Activated CD8-positive, alpha-beta T cell treated with anti-CD3 and anti-CD28 coated beads for 36 hours (primary cell): ENCODE data around the gene SOX13. TPM values are rescaled to one million over a fixed set of nuclear protein-coding genes. Genes with fewer than 3 reads are reported as not detected.

Experiments used
- ATAC-seq: fragments of 200-7000 bp; cut with Tn5 transposase; one replicate; pipeline ENCODE4 v1.10.0; 2021; ENCODE audit warnings: mild to moderate bottlenecking, moderate library complexity
- CTCF ChIA-PET: fragments of 350-600 bp; sonication (Branson Sonifier 250); formaldehyde crosslinking; loops from one replicate; lab custom pipeline; 2021; ENCODE audit warnings: antibody characterized with exemption; lab: Charles Lee
- POLR2A ChIA-PET: fragments of 350-600 bp; sonication (Branson Sonifier 250); formaldehyde crosslinking; loops from one replicate; lab custom pipeline; 2021; ENCODE audit warnings: antibody characterized with exemption; lab: Charles Lee
- DNase-seq: peaks from one replicate; pipeline ENCODE4 v3.0.0-alpha.2; 2020
- H3K27ac Mint-ChIP-seq: one replicate; pipeline ENCODE4 v1.8.0; 2021; ENCODE audit warnings: mild to moderate bottlenecking, mixed read lengths
- H3K27me3 Mint-ChIP-seq: one replicate; pipeline ENCODE4 v1.8.0; 2021; ENCODE audit warnings: mixed read lengths
- H3K36me3 Mint-ChIP-seq: one replicate; pipeline ENCODE4 v1.8.0; 2021; ENCODE audit warnings: low read depth, mixed read lengths
- H3K4me1 Mint-ChIP-seq: one replicate; pipeline ENCODE4 v1.8.0; 2021; ENCODE audit warnings: low read depth, mixed read lengths
- H3K4me3 Mint-ChIP-seq: one replicate; pipeline ENCODE4 v1.8.0; 2021; ENCODE audit warnings: mild to moderate bottlenecking, moderate library complexity, mixed read lengths
- H3K9me3 Mint-ChIP-seq: one replicate; pipeline ENCODE4 v1.8.0; 2021; ENCODE audit warnings: mixed read lengths
- intact Hi-C: fragments of 100-400 bp; cut with micrococcal nuclease; formaldehyde crosslinking; loops from one replicate; pipeline ENCODE4 v1.10.0; 2022
- total RNA-seq, 2 experiments: library from RNA; stranded (reverse); gene quantifications; one replicate each; pipeline ENCODE4 v1.2.3, GENCODE V29; 2021
- TF ChIP-seq, protein P1 (sequence below): fragments of 200-600 bp; IDR thresholded peaks from one replicate; pipeline ENCODE4 v1.8.0; 2022; ENCODE audit warnings: antibody characterized with exemption, mild to moderate bottlenecking

The SOX13 gene
- total RNA-seq, 2 experiments from 2014 or later, result 1.6 to 1.7 TPM

DNA sequence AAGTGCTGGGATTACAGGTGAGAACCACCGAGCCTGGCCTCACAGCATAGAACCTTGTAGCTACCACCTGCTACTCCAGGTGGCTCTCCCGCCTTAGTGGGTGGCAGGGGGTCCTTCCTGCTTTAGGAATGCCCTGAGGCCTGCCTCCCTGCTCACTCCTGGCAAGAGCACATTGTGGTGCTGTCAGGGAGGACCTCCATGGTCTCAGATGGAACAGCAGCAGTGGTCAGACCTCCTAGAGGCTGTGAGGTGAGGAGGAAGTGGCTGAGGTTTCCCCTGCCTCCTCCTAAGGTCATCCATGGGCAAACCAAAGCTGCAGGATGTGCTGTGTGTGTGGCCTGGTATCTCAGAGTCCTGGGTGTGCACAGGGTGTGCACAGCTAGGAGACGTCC, 6.7 kb downstream of the SOX13 start:
- intact Hi-C loops, result no loop called here
- CTCF ChIA-PET, result no interaction called here

DNA sequence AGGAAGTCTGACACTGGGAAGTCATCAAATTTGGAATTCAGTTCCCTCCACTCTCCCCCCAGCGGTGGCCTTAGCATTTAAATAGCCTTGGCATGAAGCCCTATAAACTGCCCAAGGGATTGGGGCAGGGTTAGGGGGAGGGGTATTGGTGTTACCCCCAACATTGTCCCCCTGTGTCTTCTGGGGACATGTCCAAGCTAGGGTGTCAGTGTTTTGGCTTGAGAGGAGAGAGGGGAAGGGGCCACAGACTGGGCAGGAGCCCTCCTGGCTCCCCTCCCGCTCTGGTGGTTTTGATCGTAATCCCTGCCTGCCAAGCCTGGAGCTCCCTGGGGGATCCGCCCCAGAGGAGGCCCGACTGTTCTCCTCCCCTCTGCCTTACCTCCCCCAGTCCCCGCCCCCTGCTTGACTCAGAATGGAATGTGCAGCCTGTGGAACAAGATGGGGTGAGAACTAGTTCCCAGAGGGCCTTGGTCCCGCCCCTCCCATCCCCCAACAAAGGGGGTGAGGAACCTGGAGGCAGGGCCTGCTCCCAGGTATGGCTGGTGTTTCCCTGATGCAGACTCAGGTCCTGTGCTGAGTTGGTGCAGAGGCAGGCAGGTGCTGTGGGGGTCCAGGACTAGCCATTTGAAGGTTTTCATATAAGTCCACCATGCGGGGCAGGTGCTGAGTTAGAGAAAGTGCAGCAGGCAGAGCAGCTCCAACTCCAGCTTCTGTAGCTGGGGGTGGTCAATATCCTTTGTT, 7.4 kb downstream of the SOX13 start:
- Mint-ChIP-seq H3K4me1 (peaks cover 3% of the 10 kb centered on the region), H3K36me3 (no peaks in the 10 kb centered on the region), H3K27me3 (peaks cover 33% of the 10 kb centered on the region), H3K9me3 (no peaks in the 10 kb centered on the region), H3K27ac (no peak overlapping the region), H3K4me3 (no peak overlapping the region)
- intact Hi-C loops, result no loop called here
- POLR2A ChIA-PET, result no interaction called here
- TF ChIP-seq, protein P1, sequence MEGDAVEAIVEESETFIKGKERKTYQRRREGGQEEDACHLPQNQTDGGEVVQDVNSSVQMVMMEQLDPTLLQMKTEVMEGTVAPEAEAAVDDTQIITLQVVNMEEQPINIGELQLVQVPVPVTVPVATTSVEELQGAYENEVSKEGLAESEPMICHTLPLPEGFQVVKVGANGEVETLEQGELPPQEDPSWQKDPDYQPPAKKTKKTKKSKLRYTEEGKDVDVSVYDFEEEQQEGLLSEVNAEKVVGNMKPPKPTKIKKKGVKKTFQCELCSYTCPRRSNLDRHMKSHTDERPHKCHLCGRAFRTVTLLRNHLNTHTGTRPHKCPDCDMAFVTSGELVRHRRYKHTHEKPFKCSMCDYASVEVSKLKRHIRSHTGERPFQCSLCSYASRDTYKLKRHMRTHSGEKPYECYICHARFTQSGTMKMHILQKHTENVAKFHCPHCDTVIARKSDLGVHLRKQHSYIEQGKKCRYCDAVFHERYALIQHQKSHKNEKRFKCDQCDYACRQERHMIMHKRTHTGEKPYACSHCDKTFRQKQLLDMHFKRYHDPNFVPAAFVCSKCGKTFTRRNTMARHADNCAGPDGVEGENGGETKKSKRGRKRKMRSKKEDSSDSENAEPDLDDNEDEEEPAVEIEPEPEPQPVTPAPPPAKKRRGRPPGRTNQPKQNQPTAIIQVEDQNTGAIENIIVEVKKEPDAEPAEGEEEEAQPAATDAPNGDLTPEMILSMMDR, result no peak
- CTCF ChIA-PET, result no interaction called here
- DNase-seq, result no peak
- ATAC-seq, result no peak

More for the DNA sequence above, 6.7 kb downstream of the SOX13 start:
- H3K36me3 Mint-ChIP-seq, result no peaks in the 10 kb centered on the region
- H3K27me3 Mint-ChIP-seq, result peaks cover 40% of the 10 kb centered on the region
- H3K9me3 Mint-ChIP-seq, result no peaks in the 10 kb centered on the region
- ATAC-seq (no peak), DNase-seq (no peak)
- H3K4me1 Mint-ChIP-seq, result peaks cover 7% of the 10 kb centered on the region
- TF ChIP-seq, protein P1, result no peak
- POLR2A ChIA-PET, result interaction anchor here (2.0 kb wide), 1 partner anchor 21 kb away, joined by 4 read pairs; no protein-coding TSS in a partner anchor
- no peak overlapping the region for H3K4me3 Mint-ChIP-seq
- no peak overlapping the region for H3K27ac Mint-ChIP-seq

DNA sequence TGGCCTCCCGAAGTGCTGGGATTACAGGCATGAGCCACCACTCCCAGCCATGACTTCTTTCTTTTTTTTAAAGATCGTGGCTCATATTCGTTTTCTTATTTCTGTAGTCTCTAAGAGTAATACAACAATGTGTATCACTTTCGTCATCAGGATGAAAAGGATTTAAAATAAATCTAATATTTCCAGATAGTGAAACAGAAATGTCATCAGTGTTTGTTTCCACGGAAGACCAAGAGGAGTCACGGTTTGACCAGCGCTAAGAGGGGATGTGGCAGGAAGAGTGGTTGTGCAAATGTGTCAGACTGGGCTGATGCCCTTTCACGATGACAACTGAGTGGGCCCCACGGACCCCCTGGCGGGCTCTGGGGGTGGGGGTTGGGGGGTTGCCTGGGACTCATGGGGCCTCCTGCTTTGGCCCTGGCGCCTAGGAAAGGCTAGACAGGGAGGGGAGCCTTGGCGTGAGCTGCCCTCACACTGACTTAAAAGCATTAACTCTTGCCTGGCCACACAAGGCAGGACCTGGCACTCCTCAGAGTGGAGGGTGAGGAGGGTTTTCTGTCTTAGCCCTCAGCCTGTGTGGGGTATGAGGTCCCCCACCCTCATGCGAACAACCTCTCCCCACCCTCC, 8.4 kb downstream of the SOX13 start:
- POLR2A ChIA-PET, result no interaction called here
- CTCF ChIA-PET, result no interaction called here
- Mint-ChIP-seq H3K4me1 (no peaks in the 10 kb centered on the region), H3K9me3 (no peaks in the 10 kb centered on the region), H3K27ac (no peak overlapping the region), H3K4me3 (no peak overlapping the region), H3K36me3 (no peaks in the 10 kb centered on the region), H3K27me3 (peaks cover 24% of the 10 kb centered on the region)
- TF ChIP-seq, protein P1, result no peak
- DNase-seq, result no peak
- intact Hi-C loops, result no loop called here
- no peak for ATAC-seq

DNA sequence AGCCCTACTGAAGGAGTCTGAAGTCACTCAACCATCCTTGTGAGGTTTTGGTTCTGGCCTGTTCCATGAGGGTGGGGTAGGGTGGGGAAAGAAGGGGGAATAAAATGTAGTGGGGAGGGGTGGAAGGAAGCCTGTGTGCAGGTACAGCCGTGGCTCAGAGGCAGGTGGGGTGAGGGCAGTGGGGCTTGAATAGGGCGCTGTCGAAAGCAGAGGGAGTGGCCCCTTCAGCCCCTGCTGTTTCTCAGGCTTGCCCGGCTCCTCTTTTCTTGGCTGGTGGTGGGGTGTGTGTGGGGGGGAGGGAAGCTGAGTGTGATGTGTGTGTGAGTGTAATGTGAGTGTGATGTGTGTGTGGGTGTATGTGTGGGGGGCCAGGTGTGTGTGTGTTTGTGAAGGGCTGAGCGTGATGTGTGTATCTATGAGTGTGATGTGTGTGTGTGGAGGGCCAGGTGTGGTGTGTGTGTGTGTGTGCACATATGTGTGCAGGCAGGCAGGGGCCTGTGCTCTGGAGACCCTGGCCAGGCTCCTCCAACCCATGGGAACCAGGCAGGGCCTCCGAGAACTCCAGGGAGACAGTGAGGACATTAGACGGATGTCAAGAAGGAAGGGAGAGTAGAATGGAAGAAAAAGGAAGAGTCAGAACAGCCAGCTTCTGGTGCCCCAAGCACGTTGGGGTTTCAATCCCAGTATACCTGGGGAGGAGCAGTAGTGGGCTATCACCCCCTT, 9.0 kb downstream of the SOX13 start:
- no peaks in the 10 kb centered on the region for H3K36me3 Mint-ChIP-seq
- no peak overlapping the region for H3K4me3 Mint-ChIP-seq
- no peak for DNase-seq
- CTCF ChIA-PET, result no interaction called here
- no peaks in the 10 kb centered on the region for H3K4me1 Mint-ChIP-seq
- POLR2A ChIA-PET, result no interaction called here
- ATAC-seq, result no peak
- intact Hi-C loops, result no loop called here
- H3K27me3 Mint-ChIP-seq, result peaks cover 18% of the 10 kb centered on the region
- no peaks in the 10 kb centered on the region for H3K9me3 Mint-ChIP-seq
- H3K27ac Mint-ChIP-seq, result no peak overlapping the region
- TF ChIP-seq, protein P1, result no peak

DNA sequence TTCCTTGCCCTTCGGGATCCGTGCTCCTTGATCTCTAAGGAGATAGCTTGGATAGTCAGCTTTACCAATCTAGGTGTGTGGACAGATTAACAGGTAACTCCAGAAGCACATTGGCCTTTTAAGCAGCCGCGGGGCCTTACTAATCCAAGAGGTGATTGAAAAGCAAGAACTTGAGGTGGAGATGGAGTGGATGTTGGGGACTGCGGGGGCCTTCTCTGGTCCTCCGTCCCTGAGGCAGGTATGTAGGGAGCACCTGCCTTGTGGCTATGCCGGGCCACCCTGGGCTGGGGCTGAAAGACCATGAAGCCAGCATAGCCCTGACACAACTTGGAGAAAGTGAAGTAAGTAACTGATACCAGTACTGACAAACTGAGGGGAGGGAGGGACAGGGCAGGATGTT, 10.6 kb downstream of the SOX13 start:
- no peak overlapping the region for H3K4me3 Mint-ChIP-seq
- no peak for DNase-seq
- intact Hi-C loops, result no loop called here
- ChIA-PET CTCF (no interaction called here), POLR2A (no interaction called here)
- H3K27ac Mint-ChIP-seq, result no peak overlapping the region
- ATAC-seq, result no peak
- H3K4me1 Mint-ChIP-seq, result no peaks in the 10 kb centered on the region
- peaks cover 5% of the 10 kb centered on the region for H3K27me3 Mint-ChIP-seq
- no peaks in the 10 kb centered on the region for H3K9me3 Mint-ChIP-seq
- TF ChIP-seq, protein P1, result no peak
- H3K36me3 Mint-ChIP-seq, result no peaks in the 10 kb centered on the region
